Testis (tissue), 2 donors: ENCODE measurements around the gene KLK5.

Experiments used
- CTCF ChIP-seq, 3 experiments: fragments of 450-650 bp in 2 of 3; fragments of 200-600 bp in 1 of 3; sonication (generic) in 1 of 3; IDR thresholded peaks; one replicate each; pipeline ENCODE4 v1.5.1; 2016 to 2019; ENCODE audit warnings: antibody characterized with exemption in 3 of 3, mild to moderate bottlenecking in 2 of 3, moderate library complexity in 1 of 3
- POLR2A ChIP-seq: fragments of 450-650 bp; IDR thresholded peaks from one replicate; pipeline ENCODE4 v1.6.1; 2017; ENCODE audit warnings: antibody characterized with exemption, mild to moderate bottlenecking, moderate library complexity

DNA sequence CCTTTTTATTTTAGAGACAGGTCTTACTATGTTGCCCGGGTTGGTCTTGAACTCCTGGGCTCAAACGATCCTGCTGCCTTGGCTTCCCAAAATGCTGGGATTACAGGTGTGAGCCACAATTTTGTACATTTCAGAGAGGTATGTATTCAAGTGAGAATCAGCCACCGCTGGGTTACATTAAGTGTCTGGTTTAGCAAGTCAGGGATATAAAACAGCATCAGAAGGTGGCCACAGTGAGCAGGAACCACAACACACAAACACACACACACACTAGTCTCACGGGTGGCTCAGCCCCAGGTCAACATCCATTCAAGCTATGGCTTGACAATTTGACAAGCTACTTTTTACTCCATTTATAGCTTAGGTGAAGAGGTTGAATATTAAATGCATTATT is 20.2 kb downstream of the KLK5 start:
- TF ChIP-seq CTCF (IDR thresholded peaks at IDR 0.05) (no peak), POLR2A (no peak)
